Mesendoderm (in vitro differentiated cells): ENCODE data around the gene LMTK2.

Experiments
- DNase-seq: peaks from one replicate; pipeline ENCODE4 v3.0.0; 2013
- H2AK5ac ChIP-seq: 2 replicates; pipeline ENCODE4 v1.6.1; 2013; ENCODE audit warnings: low read length, inconsistent platforms
- H2BK120ac ChIP-seq: 2 replicates; pipeline ENCODE4 v1.6.1; 2013; ENCODE audit warnings: low read depth, mild to moderate bottlenecking, low read length, moderate library complexity, mixed read lengths
- H2BK15ac ChIP-seq: replicated peaks from 2 replicates; pipeline ENCODE4 v1.6.1; 2013; ENCODE audit warnings: low read depth, mild to moderate bottlenecking, moderate library complexity
- H2BK5ac ChIP-seq: 2 replicates; pipeline ENCODE4 v1.6.1; 2013; ENCODE audit warnings: low read length, inconsistent platforms
- H3K18ac ChIP-seq: 2 replicates; pipeline ENCODE4 v1.6.1; 2013; ENCODE audit warnings: mild to moderate bottlenecking, low read length, mixed read lengths
- H3K23ac ChIP-seq: one replicate; pipeline ENCODE4 v1.6.1; 2013; ENCODE audit warnings: low read length
- H3K27ac ChIP-seq: 2 replicates; pipeline ENCODE4 v1.5.1; 2013; ENCODE audit warnings: low read depth, mild to moderate bottlenecking, inconsistent platforms, low read length, moderate library complexity
- H3K27me3 ChIP-seq: 2 replicates; pipeline ENCODE4 v1.6.1; 2013; ENCODE audit warnings: low read length, control low read depth, mild to moderate bottlenecking, inconsistent platforms; ENCODE audit not compliant: insufficient read depth, poor library complexity
- H3K36me3 ChIP-seq: 2 replicates; pipeline ENCODE4 v1.6.1; 2013; ENCODE audit warnings: low read length, inconsistent platforms; ENCODE audit not compliant: control insufficient read depth, insufficient read depth
- H3K4ac ChIP-seq: one replicate; pipeline ENCODE4 v1.6.1; 2013; ENCODE audit warnings: low read depth, mild to moderate bottlenecking, low read length, moderate library complexity
- H3K4me1 ChIP-seq: 2 replicates; pipeline ENCODE4 v1.6.1; 2013; ENCODE audit warnings: low read depth, low read length, inconsistent platforms; ENCODE audit not compliant: control insufficient read depth
- H3K4me2 ChIP-seq: 2 replicates; pipeline ENCODE4 v1.6.1; 2013; ENCODE audit warnings: low read length
- H3K4me3 ChIP-seq: 2 replicates; pipeline ENCODE4 v1.5.1; 2013; ENCODE audit warnings: mild to moderate bottlenecking, low read length
- H3K56ac ChIP-seq: one replicate; pipeline ENCODE4 v1.6.1; 2013; ENCODE audit warnings: low read length
- H3K79me1 ChIP-seq: 2 replicates; pipeline ENCODE4 v1.6.1; 2013; ENCODE audit warnings: low read length, inconsistent platforms
- H3K79me2 ChIP-seq: 2 replicates; pipeline ENCODE4 v1.6.1; 2013; ENCODE audit warnings: mild to moderate bottlenecking, low read length; ENCODE audit not compliant: control insufficient read depth, insufficient read depth
- H3K9ac ChIP-seq: 2 replicates; pipeline ENCODE4 v1.6.1; 2013; ENCODE audit warnings: low read length, inconsistent platforms
- H4K5ac ChIP-seq: one replicate; pipeline ENCODE4 v1.6.1; 2013; ENCODE audit warnings: low read length
- H4K8ac ChIP-seq: one replicate; pipeline ENCODE4 v1.6.1; 2013; ENCODE audit warnings: low read depth, mild to moderate bottlenecking, control low read depth, low read length, moderate library complexity
- WGBS: extraction: QIAGEN DNeasy Blood & Tissue Kit; methylation state at CpG from one replicate; pipeline ENCODE4 v1.1.7; 2013; ENCODE audit warnings: low lambda C conversion rate, missing lambda C conversion rate; ENCODE audit not compliant: insufficient coverage; ENCODE audit errors: extremely low coverage; 5-methylcytosine and 5-hydroxymethylcytosine counted together

The LMTK2 gene

DNA sequence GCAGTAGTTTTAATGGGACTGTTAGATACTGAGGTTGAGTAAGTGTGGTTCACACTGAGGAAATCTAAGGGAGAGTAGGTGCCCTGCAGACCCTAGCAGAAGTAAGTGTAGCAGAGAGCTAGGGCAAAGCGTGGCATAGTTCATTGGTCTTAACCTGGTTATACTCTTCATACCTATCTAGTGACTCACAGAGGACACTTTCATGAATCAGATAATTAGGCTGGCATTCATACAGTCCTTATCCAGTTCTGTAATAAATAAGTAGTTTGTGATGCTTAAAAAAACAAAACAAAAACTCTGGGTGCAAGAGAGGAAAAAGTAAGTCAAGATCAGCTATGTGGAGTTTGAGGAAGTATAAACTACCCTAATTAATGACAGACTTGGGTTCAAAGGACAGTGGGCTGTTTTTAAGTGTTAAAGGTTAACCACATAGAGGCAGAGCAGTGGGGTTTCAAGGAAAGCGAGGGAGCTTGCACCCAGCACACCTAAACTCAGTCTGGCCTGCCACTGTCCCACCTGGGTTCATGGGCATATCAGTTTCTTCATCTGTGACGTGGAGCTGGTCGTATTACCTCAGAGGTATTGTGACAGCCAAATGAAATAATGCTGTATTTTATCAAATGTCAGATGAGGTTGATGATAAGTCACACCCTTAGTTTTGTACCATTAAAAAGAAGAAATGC, 27.1 kb downstream of the LMTK2 start:
- Histone ChIP-seq H3K23ac (no peak overlapping the region), H2BK120ac (no peak overlapping the region), H3K27ac (no peak overlapping the region), H3K9ac (no peak overlapping the region), H3K4me3 (no peak overlapping the region), H3K18ac (no peak overlapping the region), H3K4ac (no peak overlapping the region), H3K56ac (no peak overlapping the region), H3K79me1 (peaks cover 16% of the 10 kb centered on the region), H3K36me3 (peaks cover 6% of the 10 kb centered on the region), H2AK5ac (no peak overlapping the region), H3K4me1 (peaks cover 4% of the 10 kb centered on the region), H3K79me2 (peaks cover 14% of the 10 kb centered on the region), H4K5ac (no peak overlapping the region), H3K27me3 (no peaks in the 10 kb centered on the region), H4K8ac (no peak overlapping the region), H2BK5ac (no peak overlapping the region), H2BK15ac (no peak overlapping the region), H3K4me2 (no peak overlapping the region)
- DNase-seq = peak; percentile 28
- no CpG with 5 or more reads among the region's 4 CpGs for WGBS

DNA sequence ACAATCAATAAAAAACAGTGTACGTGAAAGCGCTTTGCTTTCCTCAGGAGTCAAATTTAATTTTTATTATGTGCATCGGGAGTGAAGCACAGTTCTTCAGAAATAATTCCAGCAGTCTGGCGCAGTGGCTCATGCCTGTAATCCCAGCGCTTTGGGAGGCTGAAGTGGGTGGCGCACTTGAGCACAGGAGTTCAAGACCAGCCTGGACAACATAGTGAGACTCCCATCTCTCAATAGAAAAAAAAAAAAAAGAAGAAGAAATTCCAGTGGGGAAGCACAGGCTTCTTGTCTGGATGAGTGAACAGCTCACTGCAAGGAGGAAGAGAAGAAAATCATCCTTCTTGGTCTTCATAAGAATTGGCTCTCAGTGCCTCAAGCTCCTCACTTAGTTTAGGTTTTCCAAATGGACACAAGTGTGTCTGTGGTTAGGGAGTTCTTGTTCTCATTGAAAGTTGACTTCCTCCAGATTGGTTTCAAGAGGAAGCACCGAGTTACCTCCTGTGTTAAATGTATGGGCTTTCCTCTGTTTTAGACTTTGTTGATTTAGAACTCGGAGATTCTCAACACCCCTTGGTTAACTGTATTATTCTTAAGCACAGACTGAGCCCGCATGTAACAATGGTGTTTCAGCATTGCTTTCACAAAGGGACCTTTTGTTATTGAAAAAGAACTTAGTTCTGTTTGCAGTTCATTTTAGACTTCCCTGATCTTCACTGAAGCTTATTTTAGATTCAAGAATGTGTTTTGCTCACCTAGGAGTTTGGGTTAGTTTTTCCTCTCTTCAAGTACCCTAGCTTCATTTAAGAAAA, 28.0 kb downstream of the LMTK2 start:
- Histone ChIP-seq H4K5ac (no peak overlapping the region), H2BK5ac (no peak overlapping the region), H3K4me3 (no peak overlapping the region), H3K23ac (no peak overlapping the region), H2BK15ac (no peak overlapping the region), H3K79me1 (peaks cover 16% of the 10 kb centered on the region), H3K18ac (no peak overlapping the region), H4K8ac (no peak overlapping the region), H3K4me2 (no peak overlapping the region), H3K4me1 (peaks cover 4% of the 10 kb centered on the region), H3K4ac (no peak overlapping the region), H3K79me2 (peaks cover 12% of the 10 kb centered on the region), H2BK120ac (no peak overlapping the region), H3K27ac (no peak overlapping the region), H3K56ac (no peak overlapping the region), H3K9ac (no peak overlapping the region), H2AK5ac (no peak overlapping the region), H3K27me3 (no peaks in the 10 kb centered on the region), H3K36me3 (peaks cover 6% of the 10 kb centered on the region)
- DNase-seq = no peak
- no CpG with 5 or more reads among the region's 9 CpGs for WGBS

DNA sequence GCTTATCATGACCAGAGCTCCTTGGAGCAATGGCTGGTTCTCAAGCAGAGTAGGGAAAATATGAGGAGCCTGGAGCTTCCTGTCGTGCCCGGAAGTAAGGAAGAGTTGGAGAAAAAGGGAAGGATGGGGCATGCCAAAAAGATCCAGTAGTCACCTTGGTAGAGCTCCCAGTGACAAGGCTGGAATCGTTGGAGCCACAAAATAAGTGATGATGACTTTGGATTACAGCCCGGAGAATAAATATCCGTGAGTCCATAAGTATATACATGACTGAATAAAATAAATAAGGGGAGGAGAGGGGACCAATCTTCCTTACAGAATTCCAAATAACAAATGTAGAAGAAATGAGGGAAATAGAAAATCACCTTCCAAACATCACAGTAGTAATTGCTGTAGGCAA, 29.3 kb downstream of the LMTK2 start:
- Histone ChIP-seq H2AK5ac (no peak overlapping the region), H3K56ac (no peak overlapping the region), H3K27me3 (no peaks in the 10 kb centered on the region), H3K4me3 (no peak overlapping the region), H3K18ac (no peak overlapping the region), H3K4me2 (no peak overlapping the region), H2BK120ac (no peak overlapping the region), H2BK15ac (no peak overlapping the region), H4K8ac (no peak overlapping the region), H3K4ac (no peak overlapping the region), H3K27ac (no peak overlapping the region), H3K4me1 (peaks cover 3% of the 10 kb centered on the region), H3K79me2 (peaks cover 11% of the 10 kb centered on the region), H3K9ac (no peak overlapping the region), H3K23ac (no peak overlapping the region), H3K79me1 (peaks cover 11% of the 10 kb centered on the region), H3K36me3 (peaks cover 6% of the 10 kb centered on the region), H4K5ac (no peak overlapping the region), H2BK5ac (no peak overlapping the region)
- no peak for DNase-seq
- no CpG with 5 or more reads among the region's 5 CpGs for WGBS

DNA sequence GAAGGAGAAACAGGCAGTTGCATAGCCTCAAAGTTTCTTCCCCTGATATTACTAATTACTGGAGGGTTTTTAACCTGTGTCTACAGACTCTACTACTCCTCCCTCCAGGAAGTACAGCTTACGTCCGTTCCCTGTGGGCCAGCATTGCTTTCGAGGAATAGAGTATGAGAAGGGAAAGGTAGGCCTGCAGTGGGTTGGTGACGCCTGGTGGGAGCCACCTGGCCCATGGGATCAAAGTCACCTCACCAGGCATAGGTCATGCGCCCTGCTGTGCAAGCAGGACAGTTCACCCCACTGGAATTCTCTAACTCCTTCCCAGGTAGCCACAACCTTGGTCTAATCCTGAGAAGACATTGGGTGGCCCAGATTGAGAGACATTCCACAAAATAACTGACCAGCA, 29.8 kb downstream of the LMTK2 start:
- Histone ChIP-seq H3K4me3 (no peak overlapping the region), H2BK120ac (no peak overlapping the region), H3K4me2 (no peak overlapping the region), H4K8ac (no peak overlapping the region), H3K18ac (no peak overlapping the region), H2AK5ac (no peak overlapping the region), H3K23ac (no peak overlapping the region), H3K27ac (no peak overlapping the region), H3K79me1 (peaks cover 11% of the 10 kb centered on the region), H3K36me3 (peaks cover 6% of the 10 kb centered on the region), H2BK5ac (no peak overlapping the region), H3K79me2 (peaks cover 11% of the 10 kb centered on the region), H4K5ac (no peak overlapping the region), H3K27me3 (no peaks in the 10 kb centered on the region), H3K4me1 (peaks cover 3% of the 10 kb centered on the region), H2BK15ac (no peak overlapping the region), H3K56ac (no peak overlapping the region), H3K9ac (no peak overlapping the region), H3K4ac (no peak overlapping the region)
- DNase-seq = no peak
- whole genome bisulfite sequencing = no CpG with 5 or more reads among the region's 5 CpGs

DNA sequence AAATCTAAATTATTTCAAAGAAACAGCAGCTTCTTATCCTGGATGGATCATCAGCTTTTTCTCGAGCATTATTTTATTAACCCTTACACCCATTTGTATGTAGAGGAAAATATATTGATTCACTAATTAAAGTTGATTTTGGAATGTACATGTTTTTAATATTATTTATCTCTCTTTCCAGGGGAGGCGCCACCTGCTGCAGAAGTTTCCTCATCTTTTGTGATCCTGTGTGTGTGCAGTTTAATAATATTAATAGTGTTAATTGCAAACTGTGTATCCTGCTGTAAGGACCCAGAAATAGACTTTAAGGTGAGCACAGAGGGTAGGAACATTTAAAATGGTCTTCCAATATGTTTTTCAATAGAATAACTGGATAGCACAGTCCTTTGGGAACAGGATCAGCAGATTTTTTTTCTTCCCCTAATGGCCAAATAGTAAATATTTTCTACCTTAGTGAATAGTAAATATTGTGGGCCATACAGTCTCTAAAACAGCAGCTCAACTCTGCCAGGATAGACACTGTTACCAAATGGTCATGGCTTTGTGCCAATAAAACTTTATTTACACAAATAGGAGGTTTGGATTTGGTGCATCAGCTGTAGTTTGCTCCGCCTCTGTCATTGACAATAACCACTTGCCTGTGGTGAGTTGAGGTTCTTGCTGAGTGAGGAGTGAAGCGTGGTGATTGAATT, 30.6 kb downstream of the LMTK2 start:
- no peak overlapping the region for H3K23ac ChIP-seq
- no peak overlapping the region for H3K4me2 ChIP-seq
- no peaks in the 10 kb centered on the region for H3K27me3 ChIP-seq
- H4K8ac ChIP-seq = no peak overlapping the region
- H3K18ac ChIP-seq = no peak overlapping the region
- H3K79me1 ChIP-seq = peaks cover 11% of the 10 kb centered on the region
- no peak overlapping the region for H2BK5ac ChIP-seq
- H3K4ac ChIP-seq = no peak overlapping the region
- no peak overlapping the region for H3K27ac ChIP-seq
- H3K56ac ChIP-seq = no peak overlapping the region
- no peaks in the 10 kb centered on the region for H3K4me1 ChIP-seq
- H2BK120ac ChIP-seq = no peak overlapping the region
- DNase-seq = no peak
- H4K5ac ChIP-seq = no peak overlapping the region
- peaks cover 6% of the 10 kb centered on the region for H3K36me3 ChIP-seq
- no peak overlapping the region for H3K9ac ChIP-seq
- H3K79me2 ChIP-seq = peaks cover 11% of the 10 kb centered on the region
- no CpG with 5 or more reads among the region's 4 CpGs for WGBS
- no peak overlapping the region for H2AK5ac ChIP-seq
- H2BK15ac ChIP-seq = no peak overlapping the region
- no peak overlapping the region for H3K4me3 ChIP-seq
